ENCODE measurements around the gene PLCH1. TPM values are rescaled to one million over a fixed set of nuclear protein-coding genes. Genes with fewer than 3 reads are reported as not detected.

PLCH1 gene
- total and polyA plus RNA-seq, 2 of the 13 experiments (the other 11 are each of a cell fraction or from before 2014, with no cell fraction given) = 2.0 to 3.0 TPM

DNA sequence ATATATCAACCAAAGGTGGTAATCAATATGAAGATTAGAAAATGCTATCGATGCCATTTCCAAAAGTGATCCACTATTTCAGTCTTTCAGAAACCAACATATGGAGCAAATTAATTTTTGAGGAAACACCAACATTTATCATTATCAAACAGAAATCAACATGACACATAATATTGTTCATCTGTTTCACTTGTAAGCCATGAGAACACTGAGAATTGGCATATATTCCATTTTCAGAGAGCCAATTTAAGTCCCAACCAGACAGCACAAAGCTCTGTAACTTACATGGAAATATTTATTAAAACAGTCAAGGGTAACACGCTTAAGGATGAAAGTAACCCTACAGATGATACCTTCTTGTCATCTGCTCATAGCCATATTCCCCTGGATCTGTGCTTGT, 413.8 kb downstream of the PLCH1 start:
- in situ Hi-C loops (cut with HindIII; ENCODE audit: extremely low pct_ligation_motif_present, low pct_unique_long_range_greater_than_20kb) = no loop called here
- 17% methylated on average over 2 of the region's 2 CpGs for WGBS (ENCODE audit: low lambda C conversion rate)
- no peak for TF ChIP-seq NKX3-1 (CRISPR knock-in tag; IDR thresholded peaks at IDR 0.05)
- TF ChIP-seq DR1 (CRISPR knock-in tag; IDR thresholded peaks at IDR 0.05) = no peak
- TF ChIP-seq DPF2 (CRISPR knock-in tag; IDR thresholded peaks at IDR 0.05; ENCODE audit: borderline replicate concordance, low read depth) = no peak
- no peak for TF ChIP-seq ZZZ3 (CRISPR knock-in tag; IDR thresholded peaks at IDR 0.05; ENCODE audit: borderline replicate concordance)
- TF ChIP-seq ZNF878 (CRISPR knock-in tag; IDR thresholded peaks at IDR 0.05) = no peak
- TF ChIP-seq IRX3 (CRISPR knock-in tag; IDR thresholded peaks at IDR 0.05; ENCODE audit: borderline replicate concordance, low read depth) = no peak
- TF ChIP-seq, protein P1, sequence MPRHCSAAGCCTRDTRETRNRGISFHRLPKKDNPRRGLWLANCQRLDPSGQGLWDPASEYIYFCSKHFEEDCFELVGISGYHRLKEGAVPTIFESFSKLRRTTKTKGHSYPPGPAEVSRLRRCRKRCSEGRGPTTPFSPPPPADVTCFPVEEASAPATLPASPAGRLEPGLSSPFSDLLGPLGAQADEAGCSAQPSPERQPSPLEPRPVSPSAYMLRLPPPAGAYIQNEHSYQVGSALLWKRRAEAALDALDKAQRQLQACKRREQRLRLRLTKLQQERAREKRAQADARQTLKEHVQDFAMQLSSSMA (CRISPR knock-in tag; IDR thresholded peaks at IDR 0.05) = no peak
- no peak for TF ChIP-seq ZFP62 (CRISPR knock-in tag; IDR thresholded peaks at IDR 0.05)
- TF ChIP-seq PRPF4 (IDR thresholded peaks at IDR 0.05; ENCODE audit: low read depth, low read length, poor library complexity, severe bottlenecking) = no peak
- TF ChIP-seq, protein P2, sequence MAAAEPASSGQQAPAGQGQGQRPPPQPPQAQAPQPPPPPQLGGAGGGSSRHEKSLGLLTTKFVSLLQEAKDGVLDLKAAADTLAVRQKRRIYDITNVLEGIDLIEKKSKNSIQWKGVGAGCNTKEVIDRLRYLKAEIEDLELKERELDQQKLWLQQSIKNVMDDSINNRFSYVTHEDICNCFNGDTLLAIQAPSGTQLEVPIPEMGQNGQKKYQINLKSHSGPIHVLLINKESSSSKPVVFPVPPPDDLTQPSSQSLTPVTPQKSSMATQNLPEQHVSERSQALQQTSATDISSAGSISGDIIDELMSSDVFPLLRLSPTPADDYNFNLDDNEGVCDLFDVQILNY (CRISPR knock-in tag; conservative IDR thresholded peaks at IDR 0.05) = no peak
- TF ChIP-seq, protein P3, sequence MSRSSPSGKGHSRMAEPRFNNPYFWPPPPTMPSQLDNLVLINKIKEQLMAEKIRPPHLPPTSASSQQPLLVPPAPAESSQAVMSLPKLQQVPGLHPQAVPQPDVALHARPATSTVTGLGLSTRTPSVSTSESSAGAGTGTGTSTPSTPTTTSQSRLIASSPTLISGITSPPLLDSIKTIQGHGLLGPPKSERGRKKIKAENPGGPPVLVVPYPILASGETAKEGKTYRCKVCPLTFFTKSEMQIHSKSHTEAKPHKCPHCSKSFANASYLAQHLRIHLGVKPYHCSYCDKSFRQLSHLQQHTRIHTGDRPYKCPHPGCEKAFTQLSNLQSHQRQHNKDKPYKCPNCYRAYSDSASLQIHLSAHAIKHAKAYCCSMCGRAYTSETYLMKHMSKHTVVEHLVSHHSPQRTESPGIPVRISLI (CRISPR knock-in tag; IDR thresholded peaks at IDR 0.05; ENCODE audit: borderline replicate concordance) = no peak
- Histone ChIP-seq H3K9me3 (ENCODE audit: low read length) (no peaks in the 10 kb centered on the region), H3K4me3 (replicated peaks in 1 of 3; ENCODE audit: insufficient read depth in 1 of 3, low read depth in 2 of 3, low read length in 3 of 3) (no peak overlapping the region), H4K20me1 (ENCODE audit: insufficient read depth, low read length) (no peaks in the 10 kb centered on the region), H3K4me2 (ENCODE audit: low read depth, low read length) (no peak overlapping the region), H3K4me1 (ENCODE audit: insufficient read depth, low read length) (no peaks in the 10 kb centered on the region), H3K27me3 (ENCODE audit: control insufficient read depth in 1 of 2, insufficient read depth in 2 of 2, low read length in 2 of 2) (no peaks in the 10 kb centered on the region), H3K27ac (ENCODE audit: extremely low read length, insufficient read depth, low read length) (no peak overlapping the region), H3K79me2 (ENCODE audit: insufficient read depth, low read length) (no peaks in the 10 kb centered on the region), H3K36me3 (replicated peaks in 1 of 2; ENCODE audit: control insufficient read depth in 1 of 2, insufficient read depth in 2 of 2, low read length in 2 of 2) (no peaks in the 10 kb centered on the region), H2AFZ (ENCODE audit: low read length) (no peak overlapping the region), H3K9ac (ENCODE audit: insufficient read depth, low read depth, low read length) (no peak overlapping the region)
- intact Hi-C loops (cut with micrococcal nuclease; ENCODE audit: unreplicated experiment) = no loop called here
- FAIRE-seq = no peak
- POLR2A ChIA-PET = no interaction called here
- CTCF ChIA-PET (ENCODE audit: low intra/inter-chr PET ratio, low total read pairs) = no interaction called here
- BruUV-seq (replicated peaks) = no TSS peak
- no peak for DNase-seq (ENCODE audit: low spot score)
- no peak for ATAC-seq

Measured in HepG2 (cell line).